Astrocyte (in vitro differentiated cells and primary cell): ENCODE measurements around the gene CMTR2.

Experiments
- CTCF ChIP-seq: IDR thresholded peaks from 2 replicates; pipeline ENCODE4 v1.5.1; 2011; ENCODE audit warnings: low read depth, mild to moderate bottlenecking, inconsistent platforms, low read length, moderate library complexity; ENCODE audit not compliant: insufficient read depth
- EZH2 ChIP-seq: IDR thresholded peaks from 2 replicates; pipeline ENCODE4 v1.6.1; 2012; ENCODE audit warnings: mild to moderate bottlenecking, low read length, inconsistent platforms; ENCODE audit not compliant: insufficient read depth

DNA sequence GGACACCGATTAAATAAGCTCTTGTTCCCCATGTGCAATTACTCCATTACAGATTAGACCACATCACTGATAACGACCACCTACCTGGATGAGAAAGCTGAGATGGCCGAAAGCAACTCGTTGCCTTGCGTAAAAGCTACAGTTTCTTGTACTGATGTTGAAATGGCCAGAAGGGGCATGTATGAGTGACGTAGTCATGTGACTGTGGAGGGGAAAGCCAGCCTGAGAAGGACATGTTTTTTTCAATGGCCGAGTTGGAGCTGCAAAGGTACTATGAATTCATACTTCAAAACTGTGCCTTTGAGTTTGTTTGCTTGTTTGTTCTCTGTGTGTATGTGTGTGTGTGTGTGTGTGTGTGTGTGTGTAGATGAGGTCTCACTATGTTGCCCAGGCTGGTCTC is 41.7 kb downstream of the CMTR2 start:
- TF ChIP-seq CTCF = no peak
- TF ChIP-seq EZH2 = no peak
